Nephron progenitor cell (in vitro differentiated cells): Measurements from ENCODE around the gene AHRR.

ENCODE experiments used
- DNase-seq: peaks from one replicate; pipeline ENCODE4 v3.0.0; 2021
- H3K27ac Mint-ChIP-seq: 2 replicates; pipeline ENCODE4 v1.8.0; 2021; ENCODE audit warnings: mild to moderate bottlenecking, moderate library complexity, mixed read lengths
- H3K27me3 Mint-ChIP-seq: 2 replicates; pipeline ENCODE4 v1.8.0; 2021; ENCODE audit warnings: mild to moderate bottlenecking, low read depth, mixed read lengths; ENCODE audit not compliant: poor library complexity
- H3K36me3 Mint-ChIP-seq: 2 replicates; pipeline ENCODE4 v1.8.0; 2021; ENCODE audit warnings: low read depth, mixed read lengths
- H3K4me1 Mint-ChIP-seq: 2 replicates; pipeline ENCODE4 v1.8.0; 2021; ENCODE audit warnings: mixed read lengths
- H3K4me3 Mint-ChIP-seq: 2 replicates; pipeline ENCODE4 v1.8.0; 2021; ENCODE audit warnings: mild to moderate bottlenecking, moderate library complexity, mixed read lengths
- H3K9me3 Mint-ChIP-seq: 2 replicates; pipeline ENCODE4 v1.8.0; 2021; ENCODE audit warnings: mild to moderate bottlenecking, moderate library complexity, mixed read lengths
- TF ChIP-seq, protein P1 (sequence below): fragments of 200-600 bp; sonication (generic); IDR thresholded peaks from 2 replicates; pipeline ENCODE4 v1.5.0; 2021; ENCODE audit warnings: antibody characterized with exemption

Gene AHRR

DNA sequence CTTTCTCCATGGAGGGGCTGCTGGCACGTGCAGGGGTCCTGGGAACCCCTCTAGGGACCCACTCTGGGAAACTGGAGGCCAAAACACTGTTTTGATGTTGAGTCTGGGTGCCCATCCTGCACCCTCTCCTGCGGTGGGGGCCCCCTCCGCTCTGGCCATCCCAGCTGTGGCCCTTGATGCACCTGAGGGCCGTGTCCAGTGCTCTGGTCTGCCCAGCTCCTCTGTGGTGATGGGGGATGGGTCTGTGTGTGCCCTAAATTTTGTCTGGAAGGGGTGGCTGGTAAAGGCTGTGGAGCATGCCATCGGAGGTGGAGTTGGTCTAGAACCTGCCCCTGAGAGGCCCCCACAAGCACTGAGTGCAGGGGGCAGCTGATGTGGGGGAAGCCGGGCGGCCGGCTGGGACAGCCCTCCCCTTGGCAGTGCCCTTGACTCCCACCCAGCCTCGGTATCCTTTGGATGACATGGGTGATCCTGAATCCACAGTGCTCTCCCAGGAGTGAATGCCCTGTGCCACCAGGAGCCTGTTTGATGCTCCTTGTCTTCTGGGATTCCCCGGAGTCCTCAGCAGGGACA is 26.3 kb downstream of the AHRR start:
- no peak for DNase-seq
- TF ChIP-seq, protein P1, sequence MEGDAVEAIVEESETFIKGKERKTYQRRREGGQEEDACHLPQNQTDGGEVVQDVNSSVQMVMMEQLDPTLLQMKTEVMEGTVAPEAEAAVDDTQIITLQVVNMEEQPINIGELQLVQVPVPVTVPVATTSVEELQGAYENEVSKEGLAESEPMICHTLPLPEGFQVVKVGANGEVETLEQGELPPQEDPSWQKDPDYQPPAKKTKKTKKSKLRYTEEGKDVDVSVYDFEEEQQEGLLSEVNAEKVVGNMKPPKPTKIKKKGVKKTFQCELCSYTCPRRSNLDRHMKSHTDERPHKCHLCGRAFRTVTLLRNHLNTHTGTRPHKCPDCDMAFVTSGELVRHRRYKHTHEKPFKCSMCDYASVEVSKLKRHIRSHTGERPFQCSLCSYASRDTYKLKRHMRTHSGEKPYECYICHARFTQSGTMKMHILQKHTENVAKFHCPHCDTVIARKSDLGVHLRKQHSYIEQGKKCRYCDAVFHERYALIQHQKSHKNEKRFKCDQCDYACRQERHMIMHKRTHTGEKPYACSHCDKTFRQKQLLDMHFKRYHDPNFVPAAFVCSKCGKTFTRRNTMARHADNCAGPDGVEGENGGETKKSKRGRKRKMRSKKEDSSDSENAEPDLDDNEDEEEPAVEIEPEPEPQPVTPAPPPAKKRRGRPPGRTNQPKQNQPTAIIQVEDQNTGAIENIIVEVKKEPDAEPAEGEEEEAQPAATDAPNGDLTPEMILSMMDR: no peak
- H3K4me1 Mint-ChIP-seq: peaks cover 34% of the 10 kb centered on the region
- H3K27me3 Mint-ChIP-seq: peaks cover 47% of the 10 kb centered on the region
- H3K27ac Mint-ChIP-seq: no peak overlapping the region
- H3K36me3 Mint-ChIP-seq: peaks cover 3% of the 10 kb centered on the region
- H3K4me3 Mint-ChIP-seq: no peak overlapping the region
- peaks cover 8% of the 10 kb centered on the region for H3K9me3 Mint-ChIP-seq

DNA sequence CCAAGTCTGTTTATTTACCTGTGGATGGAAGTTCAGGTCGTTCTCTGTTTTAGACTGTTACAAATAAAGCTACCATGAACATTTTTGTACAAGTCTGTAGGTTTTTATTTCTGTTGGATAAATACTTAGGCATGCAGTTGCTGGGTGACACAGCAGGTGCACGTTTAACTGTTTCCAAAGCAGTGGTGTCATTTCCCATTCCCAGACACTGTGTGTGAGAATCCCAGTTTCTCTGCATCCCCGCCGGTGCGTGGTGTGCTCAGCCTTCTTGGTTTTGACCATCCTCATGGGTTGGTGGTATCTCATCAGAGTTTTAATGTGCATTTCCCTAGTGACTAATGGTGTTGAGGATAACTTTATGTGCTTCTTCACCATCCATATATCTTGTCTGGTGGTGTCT is 27.2 kb downstream of the AHRR start:
- Mint-ChIP-seq H3K4me1 (peaks cover 36% of the 10 kb centered on the region), H3K27me3 (peaks cover 50% of the 10 kb centered on the region), H3K4me3 (no peak overlapping the region), H3K9me3 (peaks cover 4% of the 10 kb centered on the region), H3K36me3 (no peaks in the 10 kb centered on the region), H3K27ac (no peak overlapping the region)
- no peak for DNase-seq
- TF ChIP-seq, protein P1: no peak

DNA sequence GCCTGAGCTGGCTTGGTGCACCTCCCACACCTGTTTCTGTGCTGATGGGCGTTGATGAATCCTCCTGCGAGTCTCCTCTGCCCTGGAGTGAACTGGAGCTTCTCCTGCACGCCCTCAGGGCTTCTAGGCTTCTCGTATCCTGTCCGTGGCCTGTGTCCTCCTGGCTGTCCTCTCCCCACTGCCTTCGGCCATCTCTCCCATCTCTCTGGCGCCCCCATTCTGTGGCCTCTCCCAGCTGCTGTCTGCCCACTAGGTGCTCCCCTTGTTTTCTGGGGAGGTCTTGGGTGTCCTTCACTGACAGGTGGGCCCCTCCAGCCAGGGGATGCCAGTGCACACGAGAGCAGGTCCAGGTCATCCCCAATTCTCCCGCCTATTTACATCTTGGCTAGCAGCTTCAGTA is 28.8 kb downstream of the AHRR start:
- H3K27ac Mint-ChIP-seq: no peak overlapping the region
- peaks cover 51% of the 10 kb centered on the region for H3K27me3 Mint-ChIP-seq
- no peak overlapping the region for H3K4me3 Mint-ChIP-seq
- H3K36me3 Mint-ChIP-seq: no peaks in the 10 kb centered on the region
- TF ChIP-seq, protein P1: no peak
- DNase-seq: no peak
- H3K9me3 Mint-ChIP-seq: peaks cover 4% of the 10 kb centered on the region
- peaks cover 36% of the 10 kb centered on the region for H3K4me1 Mint-ChIP-seq

DNA sequence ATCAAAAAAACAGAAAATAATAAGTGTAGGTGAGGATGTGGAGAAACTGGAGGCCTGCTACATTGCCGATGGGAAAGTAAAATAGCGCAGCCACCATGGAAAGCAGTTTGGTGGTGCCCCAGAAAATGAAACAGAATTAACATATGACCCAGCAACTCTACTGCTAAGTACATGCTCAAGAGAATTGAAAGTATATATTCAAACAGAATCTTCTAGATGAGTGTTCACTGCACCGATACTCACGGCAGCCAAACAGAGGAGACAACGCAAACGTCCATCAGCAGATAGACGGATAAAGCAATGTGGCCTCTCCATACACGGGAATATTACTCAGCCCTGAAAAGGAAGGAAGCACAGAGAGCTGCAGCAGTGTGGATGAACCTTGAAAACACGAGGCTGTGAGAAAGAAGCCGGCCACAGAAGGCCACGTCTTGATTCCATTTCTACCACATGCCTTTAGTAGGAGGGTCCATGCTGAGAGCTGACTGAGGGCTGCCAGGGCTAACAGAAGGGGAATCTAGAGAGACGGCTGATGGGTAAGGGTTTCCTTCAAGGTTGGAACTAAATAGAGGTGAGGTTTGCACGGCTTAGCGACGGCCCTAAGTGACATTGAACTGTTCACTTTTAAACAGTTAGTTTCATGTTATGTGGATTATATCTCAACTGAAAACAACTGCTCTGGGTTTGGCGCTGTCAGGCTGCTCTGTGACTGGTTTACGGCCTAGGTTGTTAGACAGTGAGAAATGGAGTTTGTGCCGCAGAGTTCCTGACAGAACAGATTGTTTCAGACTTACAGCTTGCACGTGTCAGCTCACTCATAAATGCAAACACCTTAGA is 29.8 kb downstream of the AHRR start:
- H3K27me3 Mint-ChIP-seq: peaks cover 48% of the 10 kb centered on the region
- peaks cover 7% of the 10 kb centered on the region for H3K9me3 Mint-ChIP-seq
- TF ChIP-seq, protein P1: no peak
- H3K36me3 Mint-ChIP-seq: no peaks in the 10 kb centered on the region
- no peak overlapping the region for H3K4me3 Mint-ChIP-seq
- DNase-seq: no peak
- H3K4me1 Mint-ChIP-seq: peaks cover 38% of the 10 kb centered on the region
- H3K27ac Mint-ChIP-seq: no peak overlapping the region

DNA sequence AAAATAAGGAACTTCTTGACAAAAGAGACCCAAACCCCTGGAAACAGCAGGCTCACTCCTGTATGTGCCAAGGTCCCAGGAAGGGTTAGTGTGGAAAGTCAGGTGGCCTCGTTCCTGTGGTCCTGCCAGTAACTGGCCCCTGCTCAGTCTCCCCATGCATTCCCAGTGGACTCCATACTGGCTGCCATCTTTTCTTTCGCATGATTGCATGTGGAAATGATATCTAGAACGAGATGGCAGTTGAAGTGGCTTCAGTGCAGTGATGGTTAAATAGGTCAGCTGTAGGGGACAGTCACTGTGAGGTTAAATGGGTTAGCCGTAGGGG is 30.4 kb downstream of the AHRR start:
- H3K36me3 Mint-ChIP-seq: no peaks in the 10 kb centered on the region
- peaks cover 7% of the 10 kb centered on the region for H3K9me3 Mint-ChIP-seq
- TF ChIP-seq, protein P1: no peak
- H3K4me3 Mint-ChIP-seq: no peak overlapping the region
- peaks cover 42% of the 10 kb centered on the region for H3K27me3 Mint-ChIP-seq
- no peak for DNase-seq
- H3K4me1 Mint-ChIP-seq: peaks cover 32% of the 10 kb centered on the region
- no peak overlapping the region for H3K27ac Mint-ChIP-seq
